GM12878 (cell line): ENCODE data around the gene SCNN1A. TPM values are rescaled to one million over a fixed set of nuclear protein-coding genes. Genes with fewer than 3 reads are reported as not detected.
A peak's percentile ranks its signal among the peaks of the same experiment; 100 is the strongest.

Experiments used
- ATAC-seq: fragments of 200-7000 bp; cut with Tn5 transposase; 3 replicates; pipeline ENCODE4 v1.9.1; 2020; ENCODE audit warnings: mild to moderate bottlenecking, moderate library complexity
- BruUV-seq: library from RNA; stranded (reverse); fragments of 400-500 nt; replicated peaks from 2 replicates; lab custom pipeline; 2021; lab: Mats Ljungman, UMichigan
- CTCF ChIA-PET: fragments of 300-600 bp; sonication (Branson Sonifier 250); formaldehyde crosslinking; extraction: SDS; loops from one replicate; lab custom pipeline; 2021; ENCODE audit warnings: inconsistent platforms; lab: Yijun Ruan, JAX
- POLR2A ChIA-PET: fragments of 350-600 bp; formaldehyde crosslinking; extraction: SDS; loops from one replicate; lab custom pipeline; 2021; ENCODE audit warnings: inconsistent platforms; lab: Charles Lee
- RAD21 ChIA-PET: fragments of 300-600 bp; sonication (Branson Sonifier 250); formaldehyde crosslinking; loops from one replicate; lab custom pipeline; 2023; ENCODE audit warnings: antibody characterized with exemption; ENCODE audit not compliant: unreplicated experiment; lab: Charles Lee
- SMC1A ChIA-PET: fragments of 300-600 bp; sonication (Branson Sonifier 250); formaldehyde crosslinking; loops from one replicate; lab custom pipeline; 2023; ENCODE audit not compliant: unreplicated experiment, uncharacterized antibody; lab: Charles Lee
- DNase-seq: peaks from one replicate; pipeline ENCODE4 v3.0.0-alpha.2; 2011; ENCODE audit warnings: low read depth, low spot score
- FAIRE-seq: peaks from 3 replicates; lab custom pipeline; 2011; peaks lifted over from hg19 to GRCh38; lab: Jason Lieb, UNC
- H2AFZ ChIP-seq: 2 replicates; pipeline ENCODE4 v1.6.0; 2011; ENCODE audit warnings: low read depth, low read length, control low read depth; ENCODE audit not compliant: control insufficient read depth
- H3K27ac ChIP-seq: 2 replicates; pipeline ENCODE4 v1.5.1; 2011; ENCODE audit warnings: control low read depth; ENCODE audit not compliant: control insufficient read depth, insufficient read depth
- H3K27me3 ChIP-seq, 2 experiments: replicated peaks in 1 of 2; 2 replicates each; pipeline versions ENCODE4 v1.6.0 to v1.6.1; 2011; ENCODE audit warnings: low read length in 1 of 2; ENCODE audit not compliant: control insufficient read depth in 2 of 2, insufficient read depth in 2 of 2
- H3K36me3 ChIP-seq, 2 experiments: 2 replicates each; pipeline ENCODE4 v1.5.1; 2011; ENCODE audit warnings: low read length in 1 of 2; ENCODE audit not compliant: control insufficient read depth in 2 of 2, insufficient read depth in 2 of 2
- H3K4me1 ChIP-seq: 2 replicates; pipeline ENCODE4 v1.6.1; 2011; ENCODE audit warnings: mild to moderate bottlenecking, low read length, moderate library complexity, mixed read lengths; ENCODE audit not compliant: control insufficient read depth, insufficient read depth
- H3K4me2 ChIP-seq: 2 replicates; pipeline ENCODE4 v1.6.0; 2011; ENCODE audit warnings: control low read depth; ENCODE audit not compliant: control insufficient read depth, insufficient read depth
- H3K4me3 ChIP-seq: fragments of 200-600 bp; sonication (generic); 2 replicates; pipeline ENCODE4 v1.5.1; 2016
- H3K79me2 ChIP-seq: 2 replicates; pipeline ENCODE4 v1.6.0; 2011; ENCODE audit warnings: low read length; ENCODE audit not compliant: control insufficient read depth, insufficient read depth
- H3K9ac ChIP-seq: 2 replicates; pipeline ENCODE4 v1.8.0; 2011; ENCODE audit warnings: low read length, control low read depth, mixed read lengths; ENCODE audit not compliant: control insufficient read depth, insufficient read depth
- H3K9me3 ChIP-seq: replicated peaks from 3 replicates; pipeline ENCODE4 v1.5.1; 2011; ENCODE audit warnings: mild to moderate bottlenecking, low read length; ENCODE audit not compliant: control insufficient read depth, insufficient read depth
- H4K20me1 ChIP-seq: 2 replicates; pipeline ENCODE4 v1.6.0; 2011; ENCODE audit not compliant: control insufficient read depth, insufficient read depth
- FOXM1 ChIP-seq: IDR thresholded peaks from 2 replicates; pipeline ENCODE4 v1.6.1; 2012; ENCODE audit warnings: low read depth, mild to moderate bottlenecking, inconsistent platforms, low read length, moderate library complexity
- HDAC2 ChIP-seq: fragments of 200-600 bp; sonication (generic); IDR thresholded peaks from 2 replicates; pipeline ENCODE4 v1.6.1; 2017
- IKZF2 ChIP-seq, 2 experiments: fragments of 450-650 bp; IDR thresholded peaks; 2 replicates each; pipeline ENCODE4 v1.6.1; 2017; ENCODE audit warnings: mild to moderate bottlenecking in 2 of 2, moderate library complexity in 2 of 2
- LARP7 ChIP-seq: fragments of 450-650 bp; IDR thresholded peaks from 2 replicates; pipeline ENCODE4 v1.6.1; 2017; ENCODE audit warnings: mild to moderate bottlenecking
- MEF2A ChIP-seq: IDR thresholded peaks from 2 replicates; pipeline ENCODE4 v1.6.1; 2011; ENCODE audit warnings: low read depth, mild to moderate bottlenecking, low read length, moderate library complexity; ENCODE audit not compliant: insufficient read depth
- NFIC ChIP-seq: IDR thresholded peaks from 2 replicates; pipeline ENCODE4 v1.6.1; 2012; ENCODE audit warnings: low read depth, mild to moderate bottlenecking, inconsistent platforms, low read length, moderate library complexity
- NR2C1 ChIP-seq: fragments of 450-650 bp; IDR thresholded peaks from 2 replicates; pipeline ENCODE4 v1.6.1; 2017; ENCODE audit warnings: antibody characterized with exemption, mild to moderate bottlenecking, moderate library complexity
- NR2F1 ChIP-seq: fragments of 450-650 bp; conservative IDR thresholded peaks from 2 replicates; pipeline ENCODE4 v1.6.1; 2017; ENCODE audit warnings: mild to moderate bottlenecking
- PAX5 ChIP-seq: IDR thresholded peaks from 2 replicates; pipeline ENCODE4 v1.6.1; 2011; ENCODE audit warnings: low read depth, low read length, borderline replicate concordance
- RELA ChIP-seq: fragments of 450-650 bp; IDR thresholded peaks from 2 replicates; pipeline ENCODE4 v1.8.0; 2014; ENCODE audit warnings: borderline replicate concordance; ENCODE audit not compliant: partially characterized antibody
- SMAD1 ChIP-seq: fragments of 450-650 bp; IDR thresholded peaks from 2 replicates; pipeline ENCODE4 v1.6.1; 2018; ENCODE audit warnings: mild to moderate bottlenecking, low read depth; ENCODE audit not compliant: partially characterized antibody
- STAT1 ChIP-seq: fragments of 450-650 bp; conservative IDR thresholded peaks from 2 replicates; pipeline ENCODE4 v1.6.1; 2014; ENCODE audit warnings: antibody characterized with exemption, mild to moderate bottlenecking
- TCF12 ChIP-seq: IDR thresholded peaks from 2 replicates; pipeline ENCODE4 v1.6.1; 2011; ENCODE audit warnings: low read depth, mild to moderate bottlenecking, low read length
- TCF3 ChIP-seq: IDR thresholded peaks from 2 replicates; pipeline ENCODE4 v1.6.1; 2012; ENCODE audit warnings: low read depth, mild to moderate bottlenecking, low read length, borderline replicate concordance; ENCODE audit not compliant: insufficient read depth
- ZBTB4 ChIP-seq: fragments of 450-650 bp; formaldehyde crosslinking; IDR thresholded peaks from 2 replicates; pipeline ENCODE4 v1.4.0; 2022; ENCODE audit warnings: mild to moderate bottlenecking, moderate library complexity
- WGBS: methylation state at CpG from one replicate; pipeline ENCODE4 v1.1.6; 2016; ENCODE audit warnings: low lambda C conversion rate; ENCODE audit not compliant: insufficient replicate concordance, insufficient coverage; ENCODE audit errors: missing lambda C conversion rate; 5-methylcytosine and 5-hydroxymethylcytosine counted together
- in situ Hi-C: fragments of 300-500 bp; cut with MboI; formaldehyde crosslinking; loops from 9 replicates; pipeline ENCODE4 v1.14.3; 2018; ENCODE audit warnings: mixed read lengths
- intact Hi-C: fragments of 100-400 bp; cut with micrococcal nuclease; formaldehyde crosslinking; loops from one replicate; pipeline ENCODE4 v1.14.2; 2022; ENCODE audit not compliant: unreplicated experiment
- polyA plus RNA-seq, 11 experiments: library from polyadenylated mRNA; depleted of rRNA in 4 of 11; unstranded in 6 of 11; stranded (reverse) in 5 of 11; fragments of >200 nt; fragmentation: Nextera tagmentation in 4 of 11; fragmentation: Illumina TruSeq in 1 of 11; extraction: Ambion mirVana in 4 of 11; extraction: Trizol in 1 of 11; gene quantifications; 1 replicate in 1 of 11; 2 replicates in 10 of 11; pipeline versions ENCODE4 v1.2.1 to v1.2.3, GENCODE V29; 2011 to 2016; ENCODE audit warnings: inconsistent platforms in 2 of 11, missing spikeins in 2 of 11, low read depth in 1 of 11
- total RNA-seq, 4 experiments: library from RNA; depleted of rRNA in 3 of 4; stranded (reverse); fragments of >200 nt in 3 of 4; fragmentation: Illumina TruSeq in 1 of 4; extraction: Trizol in 1 of 4; gene quantifications; 2 replicates each; pipeline versions ENCODE4 v1.2.1 to v1.2.3, GENCODE V29; 2013 to 2021

The SCNN1A gene
- total and polyA plus RNA-seq, 10 of the 15 experiments (the other 5 are each of a cell fraction or from before 2014, with no cell fraction given), result 0.14 to 0.69 TPM; not detected in 8

DNA sequence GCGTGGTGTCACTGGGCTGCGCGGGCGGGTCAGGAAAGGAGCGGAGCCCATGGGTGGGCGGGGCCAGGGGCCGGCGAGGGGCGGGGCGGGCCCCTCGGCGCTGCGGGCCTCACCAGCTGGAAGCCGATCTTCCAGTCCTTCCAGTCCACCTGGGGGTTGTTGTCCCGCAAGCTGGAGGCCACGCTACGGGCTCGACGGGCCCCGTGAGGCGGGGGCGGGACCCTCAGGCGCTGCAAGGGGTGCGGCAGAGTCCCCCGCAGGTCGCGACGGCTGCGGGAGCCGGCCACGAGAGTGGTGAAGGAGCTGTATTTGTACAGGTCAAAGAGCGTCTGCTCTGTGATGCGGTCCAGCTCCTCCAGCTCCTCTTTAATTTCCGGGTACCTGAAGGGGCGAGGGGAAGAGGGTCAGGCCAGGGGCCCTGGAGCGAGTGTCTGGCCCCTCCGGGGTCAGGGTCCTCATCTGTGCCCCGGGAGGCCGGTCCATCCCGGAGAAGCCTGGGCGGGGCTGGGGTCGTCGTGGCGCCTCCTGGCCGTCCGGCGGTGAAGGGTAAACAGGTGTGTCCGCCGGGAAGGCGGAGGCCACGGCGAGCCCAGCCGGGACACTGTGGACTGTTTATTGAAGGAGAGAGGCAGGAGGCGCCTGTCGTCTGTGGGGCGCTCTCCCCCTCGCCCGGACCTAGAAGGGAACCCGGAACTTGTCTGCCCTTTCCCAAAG is 11.9 kb downstream of the SCNN1A start:
- ATAC-seq, result peak; percentile 75
- peak overlapping the region; percentile 24; the same call in 1 of the 2 replicates for H3K9ac ChIP-seq
- H3K4me3 ChIP-seq, result peak overlapping the region; percentile 63; the same call in 1 of the 2 replicates
- H3K79me2 ChIP-seq, result no peaks in the 10 kb centered on the region
- in situ Hi-C loops, result no loop called here
- peak overlapping the region; percentile 83 for H3K4me2 ChIP-seq
- BruUV-seq, result no TSS peak
- H4K20me1 ChIP-seq, result no peaks in the 10 kb centered on the region
- intact Hi-C loops, result no loop called here
- H2AFZ ChIP-seq, result peak overlapping the region; percentile 76
- no peak overlapping the region for H3K27ac ChIP-seq
- SMC1A ChIA-PET, result no interaction called here
- POLR2A ChIA-PET, result no interaction called here
- no peaks in the 10 kb centered on the region for H3K9me3 ChIP-seq
- peaks cover 10% of the 10 kb centered on the region for H3K4me1 ChIP-seq
- no peak for DNase-seq
- no peaks in the 10 kb centered on the region for H3K36me3 ChIP-seq
- TF ChIP-seq NR2F1, result 0 out of 2 replicates have a peak, but pooled peaks have one; percentile 11
- TF ChIP-seq STAT1, result no peak
- TF ChIP-seq, all 136 proteins: peak for 1
- FAIRE-seq, result no peak
- RAD21 ChIA-PET, result interaction anchor here (1.3 kb wide), 1 partner anchor 28 kb away, joined by 3 read pairs; no protein-coding TSS in a partner anchor
- H3K27me3 ChIP-seq, result no peaks in the 10 kb centered on the region
- WGBS, result 12% methylated on average over 42 of the region's 59 CpGs
- CTCF ChIA-PET, result interaction anchor here (0.5 to 0.9 kb wide), 4 partner anchors 27 to 212 kb away, joined by 3 to 4 read pairs (median 3); no protein-coding TSS in a partner anchor

DNA sequence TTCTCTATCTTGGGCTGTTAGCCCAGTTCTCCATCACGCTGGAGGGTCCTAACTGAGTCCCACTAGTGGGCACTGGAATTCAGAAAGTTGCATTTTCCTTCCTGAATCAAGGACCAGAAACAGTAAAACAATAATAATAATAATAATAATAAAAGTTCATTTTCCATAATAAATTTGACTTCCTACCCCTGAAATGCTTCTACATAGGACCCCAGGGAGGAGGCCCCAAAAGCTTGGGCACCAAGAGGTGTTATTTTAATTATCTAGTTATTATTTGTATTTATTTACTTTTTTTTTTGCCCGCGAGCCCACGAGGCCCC is 12.4 kb downstream of the SCNN1A start:
- Histone ChIP-seq H3K27me3 (no peaks in the 10 kb centered on the region), H2AFZ (no peak overlapping the region; the same call in 1 of the 2 replicates), H3K36me3 (no peaks in the 10 kb centered on the region), H3K9me3 (no peaks in the 10 kb centered on the region), H3K9ac (no peak overlapping the region), H3K27ac (no peak overlapping the region), H3K4me1 (peaks cover 7% of the 10 kb centered on the region), H3K4me2 (no peak overlapping the region; the same call in 1 of the 2 replicates), H3K79me2 (no peaks in the 10 kb centered on the region), H3K4me3 (no peak overlapping the region; the same call in 1 of the 2 replicates), H4K20me1 (no peaks in the 10 kb centered on the region)
- no TSS peak for BruUV-seq
- ATAC-seq, result no peak
- no peak for FAIRE-seq
- POLR2A ChIA-PET, result no interaction called here
- CTCF ChIA-PET, result interaction anchor here (0.5 to 0.9 kb wide), 4 partner anchors 27 to 213 kb away, joined by 3 to 4 read pairs (median 3); no protein-coding TSS in a partner anchor
- in situ Hi-C loops (no loop called here), intact Hi-C loops (no loop called here)
- RAD21 ChIA-PET, result interaction anchor here (1.3 kb wide), 1 partner anchor 28 kb away, joined by 3 read pairs; no protein-coding TSS in a partner anchor
- SMC1A ChIA-PET, result interaction anchor here (0.6 kb wide), 1 partner anchor 19 kb away, joined by 3 read pairs; no protein-coding TSS in a partner anchor
- WGBS, result 0% methylated on average over 4 of the region's 4 CpGs
- no peak for DNase-seq
- no peak for TF ChIP-seq ZBTB4 (CRISPR knock-in tag)
- no peak for TF ChIP-seq PAX5
- TF ChIP-seq RELA, result no peak
- no peak for TF ChIP-seq NFIC
- TF ChIP-seq SMAD1, result no peak
- TF ChIP-seq HDAC2, result no peak
- no peak for TF ChIP-seq TCF3
- TF ChIP-seq IKZF2 (IDR thresholded peaks at IDR 0.05), result no peak
- TF ChIP-seq TCF12, result no peak
- TF ChIP-seq LARP7, result no peak
- TF ChIP-seq NR2C1, result no peak
- no peak for TF ChIP-seq MEF2A
- TF ChIP-seq FOXM1, result no peak
